GM20431 (cell line): ENCODE results near the gene ARF1.

ENCODE experiments used
- in situ Hi-C: fragments of 300-500 bp; cut with MseI, MboI; formaldehyde crosslinking; loops from one replicate; pipeline ENCODE4 v1.15.0; 2020; ENCODE audit warnings: low sequenced_read_pairs; ENCODE audit not compliant: unreplicated experiment

Gene ARF1

GRCh38 chr1:228097333-228098081, 15.0 kb downstream of the ARF1 start:
- in situ Hi-C loops, result loop anchor here (25.0 kb wide), 1 partner anchor 310 kb away; no protein-coding TSS in a partner anchor

- in situ Hi-C loops, result loop anchor here (25.0 kb wide), 1 partner anchor 311 kb away; no protein-coding TSS in a partner anchor
These were observed 15.9 kb downstream of the ARF1 start for GRCh38 chr1:228098323-228098931.

- in situ Hi-C loops, result loop anchor here (25.0 kb wide), 1 partner anchor 312 kb away; no protein-coding TSS in a partner anchor
These were observed 16.8 kb downstream of the ARF1 start for GRCh38 chr1:228099331-228099732.

GRCh38 chr1:228100822-228101613, 18.5 kb downstream of the ARF1 start:
- in situ Hi-C loops, result no loop called here

- in situ Hi-C loops, result no loop called here
These were observed 19.1 kb downstream of the ARF1 start for GRCh38 chr1:228101614-228101993.

- in situ Hi-C loops, result no loop called here
These were observed 19.7 kb downstream of the ARF1 start for GRCh38 chr1:228101994-228102790.

- in situ Hi-C loops, result no loop called here
These were observed 20.5 kb downstream of the ARF1 start, which contains the start of gene C1orf35 for GRCh38 chr1:228102791-228103620. Gene C1orf35 (minus strand): TSS chr1:228103325. CDS start chr1:228103227, 98 bp downstream.

- in situ Hi-C loops, result no loop called here
These were observed 22.2 kb downstream of the ARF1 start for GRCh38 chr1:228104526-228105269.

GRCh38 chr1:228105270-228105995, 22.9 kb downstream of the ARF1 start:
- in situ Hi-C loops, result no loop called here

- in situ Hi-C loops, result no loop called here
These were observed 23.7 kb downstream of the ARF1 start for GRCh38 chr1:228105996-228106799.

GRCh38 chr1:228106800-228107054, 24.2 kb downstream of the ARF1 start:
- in situ Hi-C loops, result no loop called here

GRCh38 chr1:228107636-228108035, 25.1 kb downstream of the ARF1 start:
- in situ Hi-C loops, result no loop called here

- in situ Hi-C loops, result no loop called here
These were observed 25.7 kb downstream of the ARF1 start for GRCh38 chr1:228108055-228108690.

GRCh38 chr1:228108742-228109072, 26.2 kb downstream of the ARF1 start:
- in situ Hi-C loops, result no loop called here

- in situ Hi-C loops, result no loop called here
These were observed 26.8 kb downstream of the ARF1 start, which contains the start of gene MRPL55 for GRCh38 chr1:228109073-228109961. Gene MRPL55 (minus strand): TSS chr1:228109299. CDS start chr1:228108260, 1,039 bp downstream.

GRCh38 chr1:228109962-228110488, 27.5 kb downstream of the ARF1 start:
- in situ Hi-C loops, result no loop called here
